ELF-1 (cell line): ENCODE data around the gene USP17L17.
"Not testable (repeated sequence)": the region's sequence is repeated elsewhere in the genome, so short reads cannot be mapped to it uniquely, and the experiment has no call there.

Experiments
- DNase-seq: peaks from one replicate; pipeline ENCODE4 v3.0.0-alpha.2; 2016; ENCODE audit warnings: low read depth, low spot score

Gene USP17L17, protein sequence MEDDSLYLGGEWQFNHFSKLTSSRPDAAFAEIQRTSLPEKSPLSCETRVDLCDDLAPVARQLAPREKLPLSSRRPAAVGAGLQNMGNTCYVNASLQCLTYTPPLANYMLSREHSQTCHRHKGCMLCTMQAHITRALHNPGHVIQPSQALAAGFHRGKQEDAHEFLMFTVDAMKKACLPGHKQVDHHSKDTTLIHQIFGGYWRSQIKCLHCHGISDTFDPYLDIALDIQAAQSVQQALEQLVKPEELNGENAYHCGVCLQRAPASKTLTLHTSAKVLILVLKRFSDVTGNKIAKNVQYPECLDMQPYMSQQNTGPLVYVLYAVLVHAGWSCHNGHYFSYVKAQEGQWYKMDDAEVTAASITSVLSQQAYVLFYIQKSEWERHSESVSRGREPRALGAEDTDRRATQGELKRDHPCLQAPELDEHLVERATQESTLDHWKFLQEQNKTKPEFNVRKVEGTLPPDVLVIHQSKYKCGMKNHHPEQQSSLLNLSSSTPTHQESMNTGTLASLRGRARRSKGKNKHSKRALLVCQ

GRCh38 chr4:9243579-9243978 is at the start of gene USP17L17:
Gene USP17L17, plus strand, starts transcription at chr4:9243879. Its CDS starts 0 bp downstream, at chr4:9243879.
- DNase-seq, result not testable (repeated sequence)

DNA sequence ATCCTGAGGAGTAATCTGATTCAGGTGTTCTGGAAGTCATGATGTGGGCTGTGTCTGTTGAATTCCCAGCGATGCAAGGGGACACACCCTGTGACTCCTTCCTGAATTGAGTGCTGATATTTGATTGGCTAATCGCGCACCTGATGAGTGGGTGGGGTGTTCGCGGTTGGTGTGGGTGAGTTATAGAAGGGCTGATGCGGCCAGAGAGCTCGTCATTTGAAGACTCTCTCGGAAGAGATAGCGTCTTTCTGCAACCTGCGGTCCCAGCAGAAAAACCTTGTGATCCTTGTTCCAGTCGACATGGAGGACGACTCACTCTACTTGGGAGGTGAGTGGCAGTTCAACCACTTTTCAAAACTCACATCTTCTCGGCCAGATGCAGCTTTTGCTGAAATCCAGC is 33.3 kb upstream of the USP17L17 start, which contains the start of gene USP17L10:
Gene USP17L10, plus strand, starts transcription at position 301 of the 400 bp plus-strand sequence. Its CDS starts 0 bp downstream, at position 301.
- DNase-seq, result not testable (repeated sequence)

DNA sequence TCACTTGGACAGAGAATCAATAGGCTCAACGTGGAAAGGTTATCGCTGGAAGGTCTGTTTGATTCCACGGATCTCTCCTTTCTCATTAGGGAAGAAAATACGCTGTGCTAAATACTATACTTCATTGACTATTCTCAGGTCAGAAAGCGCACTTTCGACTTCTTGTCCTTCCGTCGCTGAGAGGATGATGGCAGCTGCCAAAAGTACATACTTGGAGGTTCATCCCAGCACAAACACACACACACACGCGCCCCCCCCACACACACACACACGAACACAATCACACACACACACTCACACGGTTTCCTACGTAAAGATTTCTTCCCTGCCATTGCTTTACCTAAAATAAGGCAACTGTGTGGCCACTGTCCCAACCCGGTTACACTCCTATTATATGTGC is 29.0 kb upstream of the USP17L17 start:
- not testable (repeated sequence) for DNase-seq

- not testable (repeated sequence) for DNase-seq
These were observed 28.6 kb upstream of the USP17L17 start, which contains the start of gene USP17L11 for GRCh38 chr4:9215105-9215504. Gene USP17L11, plus strand, starts transcription at chr4:9215405. Its CDS starts 0 bp downstream, at chr4:9215405.

GRCh38 chr4:9219852-9220251 is 23.8 kb upstream of the USP17L17 start, which contains the start of gene USP17L12:
Gene USP17L12, plus strand, starts transcription at chr4:9220152. Its CDS starts 0 bp downstream, at chr4:9220152.
- DNase-seq, result not testable (repeated sequence)

- not testable (repeated sequence) for DNase-seq
These were observed 19.1 kb upstream of the USP17L17 start, which contains the start of gene USP17L13 for GRCh38 chr4:9224596-9224995. Gene USP17L13, plus strand, starts transcription at chr4:9224896. Its CDS starts 0 bp downstream, at chr4:9224896.

DNA sequence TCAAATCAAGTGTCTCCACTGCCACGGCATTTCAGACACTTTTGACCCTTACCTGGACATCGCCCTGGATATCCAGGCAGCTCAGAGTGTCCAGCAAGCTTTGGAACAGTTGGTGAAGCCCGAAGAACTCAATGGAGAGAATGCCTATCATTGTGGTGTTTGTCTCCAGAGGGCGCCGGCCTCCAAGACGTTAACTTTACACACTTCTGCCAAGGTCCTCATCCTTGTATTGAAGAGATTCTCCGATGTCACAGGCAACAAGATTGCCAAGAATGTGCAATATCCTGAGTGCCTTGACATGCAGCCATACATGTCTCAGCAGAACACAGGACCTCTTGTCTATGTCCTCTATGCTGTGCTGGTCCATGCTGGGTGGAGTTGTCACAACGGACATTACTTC is 13.4 kb upstream of the USP17L17 start:
- not testable (repeated sequence) for DNase-seq

- DNase-seq, result not testable (repeated sequence)
These were observed 9.6 kb upstream of the USP17L17 start, which contains the start of gene USP17L15 for GRCh38 chr4:9234085-9234484. Gene USP17L15, plus strand, starts transcription at chr4:9234385. Its CDS starts 0 bp downstream, at chr4:9234385.

- DNase-seq, result peak; percentile 1
These were observed 5.2 kb upstream of the USP17L17 start for GRCh38 chr4:9238461-9238860.

GRCh38 chr4:9247953-9248680 is 4.4 kb downstream of the USP17L17 start, which contains the start of gene USP17L18:
Gene USP17L18, plus strand, starts transcription at chr4:9248630. Its CDS starts 0 bp downstream, at chr4:9248630.
- not testable (repeated sequence) for DNase-seq

DNA sequence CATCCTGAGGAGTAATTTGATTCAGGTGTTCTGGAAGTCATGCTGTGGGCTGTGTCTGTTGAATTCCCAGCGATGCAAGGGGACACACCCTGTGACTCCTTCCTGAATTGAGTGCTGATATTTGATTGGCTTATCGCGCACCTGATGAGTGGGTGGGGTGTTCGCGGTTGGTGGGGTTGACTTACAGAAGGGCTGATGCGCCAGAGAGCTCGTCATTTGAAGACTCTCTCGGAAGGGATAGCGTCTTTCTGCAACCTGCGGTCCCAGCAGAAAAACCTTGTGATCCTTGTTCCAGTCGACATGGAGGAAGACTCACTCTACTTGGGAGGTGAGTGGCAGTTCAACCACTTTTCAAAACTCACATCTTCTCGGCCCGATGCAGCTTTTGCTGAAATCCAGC is 9.4 kb downstream of the USP17L17 start, which contains the start of gene USP17L19:
Gene USP17L19, plus strand, starts transcription at position 301 of the 400 bp plus-strand sequence. Its CDS starts 0 bp downstream, at position 301.
- not testable (repeated sequence) for DNase-seq

DNA sequence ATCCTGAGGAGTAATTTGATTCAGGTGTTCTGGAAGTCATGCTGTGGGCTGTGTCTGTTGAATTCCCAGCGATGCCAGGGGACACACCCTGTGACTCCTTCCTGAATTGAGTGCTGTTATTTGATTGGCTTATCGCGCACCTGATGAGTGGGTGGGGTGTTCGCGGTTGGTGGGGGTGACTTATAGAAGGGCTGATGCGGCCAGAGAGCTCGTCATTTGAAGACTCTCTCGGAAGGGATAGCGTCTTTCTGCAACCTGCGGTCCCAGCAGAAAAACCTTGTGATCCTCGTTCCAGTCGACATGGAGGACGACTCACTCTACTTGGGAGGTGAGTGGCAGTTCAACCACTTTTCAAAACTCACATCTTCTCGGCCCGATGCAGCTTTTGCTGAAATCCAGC is 14.1 kb downstream of the USP17L17 start, which contains the start of gene USP17L20:
Gene USP17L20, plus strand, starts transcription at position 301 of the 400 bp plus-strand sequence. Its CDS starts 0 bp downstream, at position 301.
- DNase-seq, result not testable (repeated sequence)

- not testable (repeated sequence) for DNase-seq
These were observed 18.9 kb downstream of the USP17L17 start, which contains the start of gene USP17L21 for GRCh38 chr4:9262572-9262971. Gene USP17L21, plus strand, starts transcription at chr4:9262872. Its CDS starts 0 bp downstream, at chr4:9262872.

- DNase-seq, result not testable (repeated sequence)
These were observed 23.6 kb downstream of the USP17L17 start, which contains the start of gene USP17L22 for GRCh38 chr4:9267319-9267718. Gene USP17L22, plus strand, starts transcription at chr4:9267619. Its CDS starts 0 bp downstream, at chr4:9267619.

DNA sequence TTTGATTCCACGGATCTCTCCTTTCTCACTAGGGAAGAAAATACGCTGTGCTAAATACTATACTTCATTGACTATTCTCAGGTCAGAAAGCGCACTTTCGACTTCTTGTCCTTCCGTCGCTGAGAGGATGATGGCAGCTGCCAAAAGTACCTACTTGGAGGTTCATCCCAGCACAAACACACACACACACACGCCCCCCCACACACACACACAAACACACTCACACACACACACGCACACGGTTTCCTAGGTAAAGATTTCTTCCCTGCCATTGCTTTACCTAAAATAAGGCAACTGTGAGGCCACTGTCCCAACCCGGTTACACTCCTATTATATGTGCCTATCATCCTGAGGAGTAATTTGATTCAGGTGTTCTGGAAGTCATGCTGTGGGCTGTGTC is 28.0 kb downstream of the USP17L17 start:
- not testable (repeated sequence) for DNase-seq
